HG02642 (cell line): ENCODE results near the gene MALRD1.
"Not testable (repeated sequence)": the region's sequence is repeated elsewhere in the genome, so short reads cannot be mapped to it uniquely, and the experiment has no call there.

Experiments used
- ATAC-seq: cut with Tn5 transposase; IDR thresholded peaks from one replicate; pipeline ENCODE4 v1.9.1; 2021; ENCODE audit warnings: mild to moderate bottlenecking; ENCODE audit not compliant: unreplicated experiment, poor library complexity

Gene MALRD1

GRCh38 chr10:19745672-19746071 lies 697.1 kb downstream of the MALRD1 start:
- no peak for ATAC-seq

DNA sequence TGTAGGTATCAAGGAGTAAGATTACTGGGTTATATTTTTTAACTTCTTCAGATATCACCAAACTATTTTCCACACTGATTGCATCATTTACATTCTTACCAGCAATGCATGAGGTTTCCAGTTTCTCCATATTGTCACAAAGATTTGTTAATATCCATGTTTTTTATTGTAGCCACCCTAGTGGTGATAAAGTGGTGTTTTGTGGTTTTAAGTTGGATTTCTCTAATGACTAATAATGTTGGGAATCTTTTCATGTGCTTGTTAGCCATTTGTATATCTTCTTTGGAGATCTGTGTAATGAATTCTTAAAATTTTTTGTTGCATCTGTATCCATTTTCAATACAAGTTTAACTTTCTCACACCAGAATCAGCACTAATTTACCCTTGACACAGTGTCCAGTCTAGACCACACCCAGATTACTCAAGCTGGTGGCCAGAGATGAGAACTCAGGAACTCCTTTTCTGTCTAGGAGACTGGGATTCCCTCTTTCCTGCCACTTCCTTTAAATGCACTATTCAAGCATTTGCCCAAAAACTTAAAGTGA lies 700.7 kb downstream of the MALRD1 start:
- ATAC-seq, result no peak

DNA sequence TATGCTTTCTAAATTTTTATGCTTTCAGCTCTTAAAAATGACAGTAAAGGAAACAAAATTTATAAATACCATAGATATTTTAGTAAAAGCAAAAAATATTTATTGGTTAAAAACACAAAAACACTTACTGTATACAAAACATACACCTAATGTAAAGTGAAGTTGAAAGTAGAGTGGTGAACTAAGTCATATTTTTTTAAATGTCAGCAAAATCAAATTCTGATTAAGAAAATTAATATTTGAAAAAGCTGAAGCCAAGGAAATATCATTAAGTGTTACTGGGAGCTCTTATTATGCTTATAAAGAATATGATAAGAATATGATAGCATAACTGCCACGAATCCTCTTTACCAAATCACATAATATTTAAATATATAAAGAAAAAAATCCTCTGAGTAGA lies 702.4 kb downstream of the MALRD1 start:
- no peak for ATAC-seq

DNA sequence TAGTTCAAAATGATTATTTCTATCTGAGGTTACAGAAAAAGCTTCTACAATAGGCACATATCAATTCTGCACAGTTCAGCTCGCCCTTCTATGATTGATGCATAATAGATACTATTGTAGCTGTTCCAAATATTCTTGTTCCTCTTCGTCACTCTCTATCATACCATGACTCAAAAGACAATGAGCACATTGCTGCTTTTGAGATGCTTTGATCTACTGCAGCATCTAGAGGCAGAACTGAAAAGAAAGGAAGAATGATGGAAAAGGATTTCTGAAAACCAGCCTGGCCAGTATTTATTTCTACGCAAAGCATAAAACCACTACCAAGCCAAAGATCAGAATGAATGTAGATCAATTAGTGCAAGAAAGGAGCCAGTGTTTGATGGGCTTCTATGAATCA lies 708.3 kb downstream of the MALRD1 start:
- ATAC-seq, result no peak

GRCh38 chr10:19762026-19762425 lies 713.4 kb downstream of the MALRD1 start:
- ATAC-seq, result no peak

- ATAC-seq, result no peak
These were observed 715.5 kb downstream of the MALRD1 start for GRCh38 chr10:19764111-19764510.

- no peak for ATAC-seq
These were observed 719.3 kb downstream of the MALRD1 start for GRCh38 chr10:19767876-19768275.

- ATAC-seq, result not testable (repeated sequence)
These were observed 721.2 kb downstream of the MALRD1 start for GRCh38 chr10:19769826-19770225.

DNA sequence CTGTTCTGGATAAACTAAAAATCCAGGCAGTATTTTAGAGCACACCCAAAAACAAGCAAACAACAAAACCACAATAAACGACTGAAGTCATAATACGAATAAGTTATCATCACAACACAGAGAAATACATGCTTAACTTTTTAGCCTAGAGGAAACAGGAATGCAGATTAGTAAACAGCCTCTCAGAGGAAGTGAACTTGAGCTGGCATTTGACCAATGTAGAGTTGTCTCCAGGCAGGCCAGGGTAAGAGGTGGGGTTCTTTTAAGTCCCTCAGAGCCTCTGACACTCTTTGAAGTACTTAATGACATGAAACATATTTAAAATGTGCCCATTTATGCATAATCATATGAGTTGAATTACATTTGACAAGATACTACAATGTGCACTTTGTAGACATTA lies 724.4 kb downstream of the MALRD1 start:
- ATAC-seq, result no peak

- no peak for ATAC-seq
These were observed 726.7 kb downstream of the MALRD1 start for GRCh38 chr10:19775296-19775695.

GRCh38 chr10:19777806-19778205 lies 729.2 kb downstream of the MALRD1 start:
- ATAC-seq, result no peak

- no peak for ATAC-seq
These were observed 730.4 kb downstream of the MALRD1 start for GRCh38 chr10:19778996-19779395.

DNA sequence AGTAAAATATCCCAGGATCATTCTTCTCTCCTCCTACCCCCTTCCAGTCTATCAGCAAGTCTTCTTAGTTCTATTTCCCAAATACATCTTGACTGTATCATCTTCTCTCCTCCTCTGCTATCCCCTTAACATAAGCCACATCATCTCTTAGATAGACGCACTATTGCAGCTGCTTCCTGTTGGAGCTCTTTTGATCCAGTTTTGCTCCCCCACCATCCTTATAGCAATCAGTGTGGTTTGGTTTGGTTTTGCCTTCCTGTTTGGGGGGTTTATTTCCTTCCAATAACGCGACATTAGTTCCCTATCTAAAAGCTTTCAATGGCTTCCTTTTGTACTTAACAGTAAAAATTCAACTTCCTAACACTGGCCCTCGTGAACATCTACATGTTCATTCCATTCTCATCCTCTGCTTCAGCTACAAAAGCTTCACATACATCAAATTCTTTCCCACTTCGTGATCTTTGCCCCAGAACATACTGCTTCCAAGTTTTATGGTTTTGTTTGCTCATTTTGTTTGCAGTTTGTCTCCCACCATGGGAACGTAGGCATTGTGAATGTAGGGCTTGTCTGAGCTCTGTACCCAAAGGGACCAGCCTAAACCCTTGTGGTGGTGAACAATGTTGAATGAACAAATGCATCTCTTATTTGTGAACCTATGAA lies 734.0 kb downstream of the MALRD1 start:
- no peak for ATAC-seq

GRCh38 chr10:19783721-19784120 lies 735.1 kb downstream of the MALRD1 start:
- ATAC-seq, result no peak
